ENCODE data around the gene SPON1.
"Not testable (repeated sequence)": the region's sequence is repeated elsewhere in the genome, so short reads cannot be mapped to it uniquely, and the experiment has no call there.

The SPON1 gene

DNA sequence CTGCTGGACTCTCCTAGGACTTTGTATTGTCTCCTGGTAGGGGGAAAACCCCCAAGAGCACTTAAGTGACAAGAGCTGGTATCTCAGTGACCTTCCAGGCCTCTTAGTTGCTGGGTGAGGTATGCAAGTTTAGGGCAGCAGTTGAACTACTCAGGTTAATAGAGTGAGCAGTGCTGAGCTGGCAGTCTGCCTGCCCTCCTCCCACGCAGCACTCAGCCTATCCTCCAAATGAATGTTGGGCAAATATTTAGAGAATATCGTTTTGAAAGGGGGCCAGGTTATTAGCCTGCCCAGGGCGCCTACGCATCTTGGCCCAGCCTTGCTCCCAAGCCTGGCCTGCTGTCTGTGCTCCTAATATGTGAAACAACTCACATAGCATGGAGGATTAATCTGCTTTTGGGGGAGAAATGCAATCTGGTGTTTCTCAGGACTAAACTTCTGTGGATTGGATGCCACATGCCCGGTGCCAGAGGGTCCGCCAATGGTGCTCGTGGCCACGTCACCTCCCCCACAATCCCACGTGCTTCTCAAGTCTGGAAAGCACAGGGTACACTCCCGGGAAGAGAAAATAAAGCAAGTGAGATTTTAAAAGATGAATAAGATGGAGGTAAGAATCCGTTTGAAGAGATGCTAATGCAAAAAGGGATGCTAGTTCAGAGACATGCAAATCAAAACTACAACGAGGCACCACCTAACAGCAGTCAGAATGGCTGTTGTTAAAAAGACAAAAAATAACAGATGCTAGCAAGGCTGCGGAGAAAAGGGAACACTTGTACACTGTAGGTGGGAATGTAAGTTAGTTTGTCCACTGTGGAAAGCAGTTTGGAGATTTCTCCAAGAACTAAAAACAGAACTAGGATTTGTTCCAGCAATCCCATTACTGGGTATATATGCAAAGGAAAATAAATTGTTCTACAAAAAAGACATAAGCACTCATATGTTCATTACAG lies 67.7 kb downstream of the SPON1 start:
- H3K27me3 Mint-ChIP-seq = no peaks in the 10 kb centered on the region
- H3K4me3 Mint-ChIP-seq = no peak overlapping the region
- H3K27ac Mint-ChIP-seq = no peak overlapping the region
- H3K4me1 Mint-ChIP-seq = no peaks in the 10 kb centered on the region
- ATAC-seq (no peak), DNase-seq (no peak)
- no peaks in the 10 kb centered on the region for H3K9me3 Mint-ChIP-seq

DNA sequence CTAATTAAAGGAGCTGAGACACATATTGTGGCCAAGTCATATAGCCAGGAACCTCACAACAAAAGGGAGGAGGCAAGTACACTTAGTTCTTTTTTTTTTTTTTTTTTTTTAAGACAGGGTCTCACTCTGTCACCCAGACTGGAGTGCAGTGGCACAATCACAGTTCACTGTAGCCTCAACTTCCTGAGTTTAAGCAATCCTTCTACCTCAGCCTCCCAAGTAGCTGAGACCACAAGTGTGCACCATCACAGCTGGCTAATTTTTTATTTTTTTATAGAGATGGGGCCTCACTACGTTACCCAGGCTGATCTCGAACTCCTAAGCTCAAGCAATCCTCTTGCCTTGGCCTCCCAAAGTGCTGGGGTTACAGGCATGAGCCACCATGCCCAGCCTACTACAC lies 73.0 kb downstream of the SPON1 start:
- ATAC-seq, H3K27ac Mint-ChIP-seq, H3K9me3 Mint-ChIP-seq: not testable (repeated sequence)

DNA sequence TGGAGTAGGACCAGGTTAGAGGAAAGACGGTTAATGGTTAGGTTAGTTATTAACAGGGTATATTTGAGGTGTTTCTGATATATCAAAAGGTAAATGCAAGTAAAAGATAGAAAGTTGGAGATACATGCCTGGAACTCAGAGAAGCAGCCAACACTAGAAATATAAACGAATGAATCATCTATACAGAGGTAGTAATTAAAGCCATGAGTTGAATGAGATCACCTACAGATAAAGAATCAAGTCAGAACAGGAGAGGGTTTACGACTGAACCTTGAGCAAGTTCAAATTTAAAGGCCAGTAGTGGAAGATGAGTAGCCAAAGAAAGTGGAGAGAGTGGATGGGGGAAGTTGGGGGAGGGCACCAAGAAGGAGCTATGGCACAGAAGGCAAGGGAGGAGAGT lies 73.9 kb downstream of the SPON1 start:
- H3K9me3 Mint-ChIP-seq = no peaks in the 10 kb centered on the region
- DNase-seq = no peak
- no peak overlapping the region for H3K27ac Mint-ChIP-seq

More for the DNA sequence above, 73.0 kb downstream of the SPON1 start:
- H3K4me3 Mint-ChIP-seq, DNase-seq, H3K4me1 Mint-ChIP-seq, H3K27me3 Mint-ChIP-seq: not testable (repeated sequence)

DNA sequence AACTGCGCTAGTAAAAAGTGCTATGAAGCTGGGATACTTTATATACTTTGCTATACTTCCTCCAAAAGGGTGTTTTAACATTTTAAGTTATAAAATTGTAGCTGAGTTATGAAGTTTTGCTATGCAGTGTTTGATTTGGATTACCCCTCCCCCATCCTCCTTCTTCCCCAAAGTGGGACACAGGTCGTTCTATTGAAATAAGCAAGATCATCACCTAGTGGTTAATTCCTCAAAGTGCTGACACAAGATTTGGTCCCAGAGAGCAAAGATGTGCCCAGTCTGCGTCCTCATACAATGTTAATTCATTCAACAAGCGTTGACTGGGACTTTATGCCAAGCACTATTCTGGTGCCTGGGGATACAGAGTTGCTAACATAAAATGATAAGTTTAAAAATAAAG lies 78.5 kb downstream of the SPON1 start:
- Mint-ChIP-seq H3K27ac (no peak overlapping the region), H3K4me1 (no peaks in the 10 kb centered on the region), H3K27me3 (no peaks in the 10 kb centered on the region), H3K9me3 (no peaks in the 10 kb centered on the region), H3K4me3 (no peak overlapping the region)
- DNase-seq (no peak), ATAC-seq (no peak)

More for the DNA sequence above, 73.9 kb downstream of the SPON1 start:
- ATAC-seq = no peak
- no peaks in the 10 kb centered on the region for H3K27me3 Mint-ChIP-seq
- H3K4me3 Mint-ChIP-seq = no peak overlapping the region
- H3K4me1 Mint-ChIP-seq = no peaks in the 10 kb centered on the region

DNA sequence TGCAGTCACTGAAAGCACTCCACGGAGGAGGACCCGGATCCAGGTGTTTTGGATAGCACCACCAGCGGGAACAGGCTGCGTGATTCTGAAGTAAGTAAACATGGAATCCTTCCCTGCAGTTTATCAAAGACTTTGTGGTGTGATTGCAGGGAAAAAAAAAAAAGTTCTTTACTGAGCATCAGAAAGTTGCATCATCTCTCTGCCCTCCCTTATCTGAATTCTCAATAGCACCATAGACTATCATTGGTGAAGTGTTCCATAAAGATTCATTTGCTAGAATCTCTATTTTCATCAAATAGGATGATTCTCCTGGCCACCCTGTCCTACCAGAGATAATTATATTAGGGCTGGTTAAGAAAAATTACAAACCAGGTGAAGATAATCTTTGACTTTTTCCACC lies 79.0 kb downstream of the SPON1 start:
- H3K27ac Mint-ChIP-seq = no peak overlapping the region
- ATAC-seq = no peak
- H3K4me3 Mint-ChIP-seq = no peak overlapping the region
- H3K27me3 Mint-ChIP-seq = no peaks in the 10 kb centered on the region
- no peak for DNase-seq
- H3K4me1 Mint-ChIP-seq = no peaks in the 10 kb centered on the region
- H3K9me3 Mint-ChIP-seq = no peaks in the 10 kb centered on the region

DNA sequence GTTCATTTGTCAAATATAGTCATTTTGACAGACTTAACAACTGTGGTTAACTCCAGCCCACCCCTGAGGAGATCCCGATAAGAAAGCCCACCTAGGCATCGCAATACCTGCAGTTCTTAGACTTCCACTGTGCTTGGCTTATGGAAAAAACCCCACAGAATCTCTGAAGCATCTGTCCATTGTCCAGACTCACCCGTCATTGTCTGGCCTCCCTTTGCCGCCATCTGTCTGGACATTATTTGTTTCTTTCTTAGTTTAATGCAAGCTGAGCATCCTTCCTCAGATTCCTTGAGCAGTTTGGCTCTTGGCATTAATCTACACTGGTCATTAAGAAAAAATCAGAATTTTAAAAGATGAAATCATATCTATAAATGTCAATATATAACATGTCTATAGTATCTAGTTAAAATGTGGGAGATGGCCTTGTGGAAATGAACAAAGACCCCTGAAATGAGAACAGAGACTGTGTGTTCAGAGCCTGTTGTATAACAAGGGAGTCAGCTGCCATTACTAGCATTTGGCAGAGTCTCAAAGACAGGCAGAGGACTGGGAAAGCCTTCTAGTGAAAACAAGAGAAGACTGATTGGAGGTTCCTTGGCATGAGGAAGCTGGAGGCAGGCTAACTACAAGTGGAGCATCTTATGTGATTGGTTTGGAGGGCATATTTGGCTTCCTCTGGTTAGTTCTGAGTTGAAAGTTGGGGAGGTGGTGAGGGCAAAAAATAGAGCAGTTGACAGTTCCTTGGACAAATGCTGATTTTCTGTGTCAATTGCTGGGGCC lies 80.4 kb downstream of the SPON1 start:
- no peak for ATAC-seq
- Mint-ChIP-seq H3K27ac (no peak overlapping the region), H3K4me3 (no peak overlapping the region), H3K9me3 (no peaks in the 10 kb centered on the region), H3K4me1 (no peaks in the 10 kb centered on the region), H3K27me3 (no peaks in the 10 kb centered on the region)
- DNase-seq = no peak

DNA sequence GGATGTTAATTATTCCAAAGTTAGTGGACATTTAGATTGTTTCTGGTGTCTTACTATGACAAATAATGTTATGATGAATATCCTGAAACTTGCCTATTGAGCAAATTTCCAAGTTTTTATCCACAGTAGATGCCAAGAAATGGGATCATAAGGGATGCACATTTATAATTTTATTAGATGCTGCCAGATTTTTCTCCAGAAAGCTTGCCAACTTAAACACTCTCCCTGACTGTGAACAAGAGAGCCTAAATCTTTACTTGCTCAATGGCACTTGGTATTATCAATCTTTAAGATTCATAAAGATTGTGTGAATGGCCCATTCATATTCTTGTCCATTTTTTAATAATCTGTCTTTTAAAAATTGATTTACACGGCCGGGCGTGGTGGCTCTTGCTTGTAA lies 82.4 kb downstream of the SPON1 start:
- Mint-ChIP-seq H3K4me1 (no peaks in the 10 kb centered on the region), H3K27ac (no peak overlapping the region), H3K9me3 (no peaks in the 10 kb centered on the region), H3K4me3 (no peak overlapping the region), H3K27me3 (no peaks in the 10 kb centered on the region)
- no peak for DNase-seq
- no peak for ATAC-seq

DNA sequence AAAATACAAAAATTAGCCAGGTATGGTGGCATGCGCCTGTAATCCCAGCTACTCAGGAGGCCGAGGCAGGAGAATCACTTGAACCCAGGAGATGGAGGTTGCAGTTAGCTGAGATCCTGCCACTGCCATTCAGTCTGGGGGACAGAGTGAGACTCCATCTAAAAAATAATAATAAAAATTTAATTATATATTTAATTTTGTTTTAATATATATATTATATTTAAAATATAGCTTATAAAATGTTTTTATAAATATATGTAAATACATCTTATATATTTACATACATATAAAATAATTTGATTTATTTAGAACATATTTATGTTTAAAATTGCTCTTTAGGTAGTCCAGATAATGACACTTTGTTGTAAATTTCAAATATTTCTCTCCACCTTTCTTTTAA lies 82.9 kb downstream of the SPON1 start:
- H3K9me3 Mint-ChIP-seq = no peaks in the 10 kb centered on the region
- no peak overlapping the region for H3K27ac Mint-ChIP-seq
- H3K4me1 Mint-ChIP-seq = no peaks in the 10 kb centered on the region
- no peaks in the 10 kb centered on the region for H3K27me3 Mint-ChIP-seq
- ATAC-seq (no peak), DNase-seq (no peak)
- no peak overlapping the region for H3K4me3 Mint-ChIP-seq

DNA sequence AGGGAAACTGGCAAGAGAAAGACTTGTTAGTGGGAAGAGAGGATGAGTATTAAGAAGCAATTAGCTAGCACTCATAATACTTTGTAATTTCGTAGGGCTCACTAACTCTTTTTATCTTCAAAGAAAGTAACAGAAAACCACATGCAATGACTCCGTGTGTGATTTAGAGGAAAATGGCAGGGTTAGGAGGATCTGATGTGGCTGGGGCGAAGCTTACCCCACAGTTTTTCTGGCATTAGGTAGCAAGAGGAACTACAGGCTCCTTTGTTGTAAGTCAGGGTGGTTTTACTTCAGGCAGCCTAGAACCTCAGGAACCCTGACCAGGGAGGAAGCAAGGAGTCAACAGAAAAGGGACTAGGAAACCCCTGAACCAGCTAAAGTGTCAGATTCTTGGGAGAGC lies 89.7 kb downstream of the SPON1 start:
- Mint-ChIP-seq H3K9me3 (no peaks in the 10 kb centered on the region), H3K27ac (no peak overlapping the region), H3K27me3 (no peaks in the 10 kb centered on the region), H3K4me3 (no peak overlapping the region), H3K4me1 (peaks cover 16% of the 10 kb centered on the region)
- DNase-seq (no peak), ATAC-seq (no peak)

DNA sequence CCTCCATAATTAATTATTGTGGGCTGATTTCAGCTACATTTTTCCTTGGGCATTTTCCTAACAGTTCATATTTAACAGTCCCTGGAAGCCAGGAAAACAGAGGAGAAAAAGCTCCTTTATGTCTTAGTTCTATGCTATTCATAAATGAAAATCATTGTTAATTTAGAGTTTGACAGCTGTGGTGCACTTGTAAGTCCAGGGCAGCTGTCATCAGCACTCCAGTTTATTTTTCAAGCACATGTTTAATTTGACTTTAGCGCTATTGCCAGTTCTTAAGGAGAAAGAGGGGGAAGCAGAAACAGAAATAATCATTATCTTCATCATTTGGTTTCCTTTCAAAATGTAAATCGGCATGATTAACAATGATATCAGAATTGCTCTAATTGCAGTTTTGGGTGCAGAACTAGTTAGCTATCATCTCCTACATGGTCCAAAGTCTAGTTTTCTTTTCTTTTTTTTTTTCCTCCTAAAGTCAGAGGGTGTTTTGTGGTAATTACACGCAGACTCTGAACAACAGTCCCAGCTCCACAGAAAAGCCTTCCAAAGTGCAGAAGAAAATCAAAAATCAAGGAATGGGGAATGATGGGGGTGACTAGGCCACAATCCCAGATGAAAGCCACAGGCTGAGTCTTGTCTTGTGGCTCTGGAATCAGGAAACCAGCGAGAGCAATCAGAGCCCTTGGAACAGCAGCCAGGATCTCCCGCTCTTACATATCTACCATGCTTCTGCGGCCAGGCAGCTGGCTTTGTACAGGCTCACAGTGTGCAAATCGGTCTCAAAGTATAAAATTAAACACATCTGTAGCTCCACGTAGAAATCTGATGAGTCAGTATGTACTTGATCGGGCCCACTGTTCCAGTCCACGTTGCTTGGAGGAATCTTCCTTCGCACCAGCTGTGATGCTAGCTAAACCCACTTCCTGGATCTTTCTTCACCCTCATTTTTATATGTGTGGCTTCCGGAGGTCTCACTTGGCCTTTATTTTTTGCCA lies 91.9 kb downstream of the SPON1 start:
- no peak overlapping the region for H3K4me3 Mint-ChIP-seq
- H3K27me3 Mint-ChIP-seq = no peaks in the 10 kb centered on the region
- no peak overlapping the region for H3K27ac Mint-ChIP-seq
- peak; percentile 57 for ATAC-seq
- no peaks in the 10 kb centered on the region for H3K9me3 Mint-ChIP-seq
- peaks cover 16% of the 10 kb centered on the region for H3K4me1 Mint-ChIP-seq
- no peak for DNase-seq

DNA sequence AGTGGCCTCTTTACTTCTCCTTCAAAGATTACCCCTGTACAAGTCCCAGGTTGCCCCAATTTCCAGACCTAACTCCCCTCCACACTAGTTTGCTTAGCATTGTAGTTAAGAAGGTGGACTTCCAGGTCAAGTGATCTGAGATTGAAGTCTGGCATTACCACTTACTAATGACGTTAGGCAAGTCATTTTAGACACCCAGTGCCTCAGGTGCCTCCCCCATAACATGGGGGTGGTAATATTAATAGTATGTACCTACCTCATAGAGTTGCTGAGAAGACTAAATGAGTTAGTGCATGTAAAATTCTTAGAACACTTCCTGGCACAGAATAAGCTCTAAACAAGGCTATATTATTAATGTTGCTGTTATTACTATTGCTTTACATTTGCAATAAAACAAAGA lies 93.4 kb downstream of the SPON1 start:
- Mint-ChIP-seq H3K27ac (peak overlapping the region in 1 of 2 donors; percentile 74), H3K4me1 (peaks cover 16% of the 10 kb centered on the region), H3K4me3 (no peak overlapping the region), H3K9me3 (no peaks in the 10 kb centered on the region), H3K27me3 (no peaks in the 10 kb centered on the region)
- ATAC-seq (no peak), DNase-seq (no peak)

DNA sequence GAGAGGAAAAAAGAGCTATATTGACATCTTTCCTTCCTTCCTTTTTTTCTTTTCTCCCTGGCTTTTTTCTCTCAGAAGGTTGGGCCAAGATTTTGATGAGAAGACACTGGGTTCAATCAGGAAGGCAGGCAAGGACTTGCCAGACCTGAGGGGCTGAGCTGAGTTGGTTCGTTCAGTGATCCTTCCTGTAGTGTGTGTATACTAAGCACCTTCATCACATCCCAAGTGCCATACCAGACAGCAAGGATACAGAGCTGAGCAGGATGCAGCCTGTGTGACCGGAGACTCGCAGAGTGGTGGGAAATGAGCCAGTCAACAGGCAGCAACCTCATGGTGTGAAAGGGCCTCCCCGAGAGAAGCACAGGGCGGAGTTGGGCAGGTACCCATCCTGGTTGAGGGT lies 95.5 kb downstream of the SPON1 start:
- DNase-seq (no peak), ATAC-seq (no peak)
- H3K27me3 Mint-ChIP-seq = no peaks in the 10 kb centered on the region
- peak overlapping the region in 1 of 2 donors; percentile 34 for H3K27ac Mint-ChIP-seq
- H3K9me3 Mint-ChIP-seq = no peaks in the 10 kb centered on the region
- peaks cover 6% of the 10 kb centered on the region for H3K4me1 Mint-ChIP-seq
- H3K4me3 Mint-ChIP-seq = no peak overlapping the region

DNA sequence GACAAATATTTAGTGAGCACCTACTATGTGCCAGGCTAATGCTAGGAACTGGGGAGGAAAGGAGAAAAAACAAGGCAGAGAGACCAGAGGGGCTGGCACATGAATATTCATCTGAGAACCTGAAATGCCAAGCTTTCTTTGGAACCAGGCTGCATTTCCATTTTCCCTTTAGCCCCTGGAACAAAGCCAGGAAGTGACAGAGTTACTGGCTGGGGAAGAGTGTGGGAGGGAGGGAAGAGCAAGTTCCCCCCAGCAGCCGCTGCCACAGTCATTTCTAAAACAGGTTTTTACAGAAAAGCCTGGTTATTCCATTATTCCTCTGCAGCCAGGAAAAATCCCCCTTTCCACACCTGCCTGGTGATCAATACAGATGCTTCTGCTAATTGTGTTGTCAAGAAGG lies 97.0 kb downstream of the SPON1 start:
- Mint-ChIP-seq H3K9me3 (no peaks in the 10 kb centered on the region), H3K27ac (no peak overlapping the region), H3K27me3 (no peaks in the 10 kb centered on the region), H3K4me3 (no peak overlapping the region), H3K4me1 (peaks cover 12% of the 10 kb centered on the region)
- DNase-seq = no peak
- no peak for ATAC-seq

DNA sequence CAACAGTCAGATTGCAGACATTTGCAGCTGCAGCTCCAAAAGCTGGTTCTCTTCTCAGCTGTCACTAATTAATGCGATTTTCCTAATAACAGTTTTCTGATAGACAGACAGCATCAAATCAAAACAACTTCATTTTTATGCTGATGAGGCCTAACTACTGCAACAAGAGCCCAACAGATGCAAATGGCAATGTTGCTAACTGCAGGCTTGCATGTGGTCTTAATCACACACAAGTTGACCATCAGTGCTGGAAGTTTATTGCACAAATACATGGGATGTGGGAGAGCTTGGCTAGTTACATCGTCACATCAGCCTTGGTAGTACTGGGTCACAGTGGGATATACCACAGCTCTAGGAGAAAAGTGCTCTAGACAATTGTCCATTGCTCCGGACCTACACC lies 99.2 kb downstream of the SPON1 start:
- peaks cover 20% of the 10 kb centered on the region for H3K4me1 Mint-ChIP-seq
- H3K9me3 Mint-ChIP-seq = no peaks in the 10 kb centered on the region
- ATAC-seq = no peak
- no peak overlapping the region for H3K4me3 Mint-ChIP-seq
- no peak for DNase-seq
- H3K27me3 Mint-ChIP-seq = no peaks in the 10 kb centered on the region
- H3K27ac Mint-ChIP-seq = no peak overlapping the region

DNA sequence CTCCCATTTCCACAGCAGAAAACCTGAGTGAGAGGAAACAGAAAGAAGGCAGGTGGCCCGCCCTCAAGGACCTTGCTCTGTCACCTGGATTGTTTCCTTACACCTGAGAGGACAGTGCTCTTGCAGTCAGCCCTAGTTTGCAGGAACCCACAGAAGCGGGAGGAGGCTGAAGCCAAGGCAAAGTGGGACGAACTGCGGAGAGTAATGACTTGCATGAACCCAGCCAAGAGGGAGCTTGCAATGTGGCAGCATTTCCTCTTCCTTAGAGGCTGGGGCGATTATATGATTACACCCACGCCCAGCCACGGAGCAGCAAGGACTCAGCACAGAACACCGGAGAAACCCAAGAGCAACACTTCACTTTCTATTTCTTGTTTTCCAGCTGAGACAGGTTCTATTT lies 102.6 kb downstream of the SPON1 start:
- H3K4me3 Mint-ChIP-seq = peak overlapping the region; percentile 54 to 74
- peaks cover 20% of the 10 kb centered on the region for H3K4me1 Mint-ChIP-seq
- H3K9me3 Mint-ChIP-seq = no peaks in the 10 kb centered on the region
- no peak overlapping the region for H3K27ac Mint-ChIP-seq
- no peaks in the 10 kb centered on the region for H3K27me3 Mint-ChIP-seq
- ATAC-seq (peak; percentile 73), DNase-seq (peak; percentile 17 to 19)
